Non-pigmented ciliary epithelial cell (primary cell): Measurements from ENCODE around the gene ADGRV1.
"Not testable (repeated sequence)": the region's sequence is repeated elsewhere in the genome, so short reads cannot be mapped to it uniquely, and the experiment has no call there.

ENCODE experiments used
- DNase-seq: peaks from one replicate; pipeline ENCODE4 v3.0.0-alpha.2; 2010; ENCODE audit warnings: low read depth

The ADGRV1 gene

GRCh38 chr5:90822062-90822461 is 263.5 kb downstream of the ADGRV1 start:
- not testable (repeated sequence) for DNase-seq

GRCh38 chr5:90824436-90824835 is 265.8 kb downstream of the ADGRV1 start:
- no peak for DNase-seq

- DNase-seq: no peak
These were observed 271.5 kb downstream of the ADGRV1 start for GRCh38 chr5:90830058-90830457.

- no peak for DNase-seq
These were observed 275.2 kb downstream of the ADGRV1 start for GRCh38 chr5:90833753-90834152.

GRCh38 chr5:90834711-90835110 is 276.1 kb downstream of the ADGRV1 start:
- no peak for DNase-seq

- DNase-seq: no peak
These were observed 284.8 kb downstream of the ADGRV1 start for GRCh38 chr5:90843443-90843842.

- no peak for DNase-seq
These were observed 286.3 kb downstream of the ADGRV1 start for GRCh38 chr5:90844931-90845330.

GRCh38 chr5:90845723-90846554 is 287.3 kb downstream of the ADGRV1 start:
- DNase-seq: no peak

- DNase-seq: not testable (repeated sequence)
These were observed 289.0 kb downstream of the ADGRV1 start for GRCh38 chr5:90847606-90848005.

- no peak for DNase-seq
These were observed 291.3 kb downstream of the ADGRV1 start for GRCh38 chr5:90849939-90850338.

GRCh38 chr5:90852531-90852930 is 293.9 kb downstream of the ADGRV1 start:
- no peak for DNase-seq

GRCh38 chr5:90853750-90854149 is 295.2 kb downstream of the ADGRV1 start:
- no peak for DNase-seq

- no peak for DNase-seq
These were observed 295.6 kb downstream of the ADGRV1 start for GRCh38 chr5:90854169-90854568.

GRCh38 chr5:90855296-90856010 is 296.9 kb downstream of the ADGRV1 start:
- DNase-seq: no peak

GRCh38 chr5:90861843-90862586 is 303.4 kb downstream of the ADGRV1 start:
- DNase-seq: no peak

- no peak for DNase-seq
These were observed 306.6 kb downstream of the ADGRV1 start for GRCh38 chr5:90865180-90865579.

GRCh38 chr5:90866333-90866732 is 307.7 kb downstream of the ADGRV1 start:
- DNase-seq: peak; percentile 10

- no peak for DNase-seq
These were observed 308.5 kb downstream of the ADGRV1 start for GRCh38 chr5:90866915-90867731.

- no peak for DNase-seq
These were observed 310.2 kb downstream of the ADGRV1 start for GRCh38 chr5:90868799-90869198.

- no peak for DNase-seq
These were observed 312.9 kb downstream of the ADGRV1 start for GRCh38 chr5:90871391-90871991.

- DNase-seq: no peak
These were observed 314.5 kb downstream of the ADGRV1 start for GRCh38 chr5:90873033-90873517.
